Lower leg skin (tissue), 3 donors: ENCODE results near the gene ESAM.

Experiments used
- POLR2A ChIP-seq, 2 donors: fragments of 450-650 bp; IDR thresholded peaks; one replicate each; pipeline ENCODE4 v1.6.1; 2016 to 2017; ENCODE audit warnings: antibody characterized with exemption in 2 of 2, mild to moderate bottlenecking in 1 of 2, moderate library complexity in 1 of 2
- TF ChIP-seq, protein P1 (sequence below), 3 donors: fragments of 450-650 bp; IDR thresholded peaks; one replicate each; pipeline ENCODE4 v1.5.1; 2016; ENCODE audit warnings: antibody characterized with exemption in 3 of 3, mild to moderate bottlenecking in 3 of 3, moderate library complexity in 2 of 3

DNA sequence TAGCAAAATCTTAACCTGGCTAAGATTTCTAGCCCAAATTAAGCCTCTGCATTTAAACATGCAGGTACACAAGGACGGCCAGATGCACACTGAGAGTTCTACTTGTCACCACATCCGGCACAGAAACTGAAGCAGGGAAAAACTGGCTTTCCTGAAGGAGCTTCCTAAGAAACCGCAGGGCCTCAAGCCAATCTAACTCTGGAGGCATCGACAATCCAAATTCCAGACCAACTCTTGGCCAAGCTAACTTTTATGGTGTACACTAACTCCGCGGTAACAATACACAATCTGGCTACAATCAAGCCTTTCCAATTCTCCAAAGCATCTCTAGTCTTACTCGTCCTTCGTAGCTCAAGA, 36.9 kb upstream of the ESAM start:
- TF ChIP-seq, protein P1, sequence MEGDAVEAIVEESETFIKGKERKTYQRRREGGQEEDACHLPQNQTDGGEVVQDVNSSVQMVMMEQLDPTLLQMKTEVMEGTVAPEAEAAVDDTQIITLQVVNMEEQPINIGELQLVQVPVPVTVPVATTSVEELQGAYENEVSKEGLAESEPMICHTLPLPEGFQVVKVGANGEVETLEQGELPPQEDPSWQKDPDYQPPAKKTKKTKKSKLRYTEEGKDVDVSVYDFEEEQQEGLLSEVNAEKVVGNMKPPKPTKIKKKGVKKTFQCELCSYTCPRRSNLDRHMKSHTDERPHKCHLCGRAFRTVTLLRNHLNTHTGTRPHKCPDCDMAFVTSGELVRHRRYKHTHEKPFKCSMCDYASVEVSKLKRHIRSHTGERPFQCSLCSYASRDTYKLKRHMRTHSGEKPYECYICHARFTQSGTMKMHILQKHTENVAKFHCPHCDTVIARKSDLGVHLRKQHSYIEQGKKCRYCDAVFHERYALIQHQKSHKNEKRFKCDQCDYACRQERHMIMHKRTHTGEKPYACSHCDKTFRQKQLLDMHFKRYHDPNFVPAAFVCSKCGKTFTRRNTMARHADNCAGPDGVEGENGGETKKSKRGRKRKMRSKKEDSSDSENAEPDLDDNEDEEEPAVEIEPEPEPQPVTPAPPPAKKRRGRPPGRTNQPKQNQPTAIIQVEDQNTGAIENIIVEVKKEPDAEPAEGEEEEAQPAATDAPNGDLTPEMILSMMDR (IDR thresholded peaks at IDR 0.05): no peak
- no peak for TF ChIP-seq POLR2A (IDR thresholded peaks at IDR 0.05)
